ENCODE data around the gene SLC1A2. TPM values are rescaled to one million over a fixed set of nuclear protein-coding genes. Genes with fewer than 3 reads are reported as not detected.

SLC1A2 gene
- total and polyA plus RNA-seq, 4 donors: 0.35 to 17.0 (median 1.1) TPM

DNA sequence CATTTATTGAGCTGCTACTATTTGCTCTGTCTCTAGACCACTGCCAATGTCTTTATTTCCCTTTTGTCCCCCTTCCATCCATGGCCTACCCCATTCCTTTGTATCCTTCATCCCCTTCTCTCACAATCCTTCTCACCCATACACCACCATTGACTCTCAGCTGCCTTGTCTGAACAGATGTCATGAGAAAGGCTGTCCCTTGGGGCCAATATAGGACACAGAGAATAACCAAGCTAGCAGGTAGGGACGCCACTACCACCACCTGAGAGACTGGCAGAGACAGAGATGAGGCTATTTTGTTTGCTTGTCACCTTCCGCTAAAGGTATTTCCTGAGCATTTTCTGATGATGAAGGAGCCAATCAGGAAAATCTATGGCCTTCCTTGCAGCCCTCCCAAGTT lies 141.5 kb downstream of the SLC1A2 start:
- TF ChIP-seq, protein P1, sequence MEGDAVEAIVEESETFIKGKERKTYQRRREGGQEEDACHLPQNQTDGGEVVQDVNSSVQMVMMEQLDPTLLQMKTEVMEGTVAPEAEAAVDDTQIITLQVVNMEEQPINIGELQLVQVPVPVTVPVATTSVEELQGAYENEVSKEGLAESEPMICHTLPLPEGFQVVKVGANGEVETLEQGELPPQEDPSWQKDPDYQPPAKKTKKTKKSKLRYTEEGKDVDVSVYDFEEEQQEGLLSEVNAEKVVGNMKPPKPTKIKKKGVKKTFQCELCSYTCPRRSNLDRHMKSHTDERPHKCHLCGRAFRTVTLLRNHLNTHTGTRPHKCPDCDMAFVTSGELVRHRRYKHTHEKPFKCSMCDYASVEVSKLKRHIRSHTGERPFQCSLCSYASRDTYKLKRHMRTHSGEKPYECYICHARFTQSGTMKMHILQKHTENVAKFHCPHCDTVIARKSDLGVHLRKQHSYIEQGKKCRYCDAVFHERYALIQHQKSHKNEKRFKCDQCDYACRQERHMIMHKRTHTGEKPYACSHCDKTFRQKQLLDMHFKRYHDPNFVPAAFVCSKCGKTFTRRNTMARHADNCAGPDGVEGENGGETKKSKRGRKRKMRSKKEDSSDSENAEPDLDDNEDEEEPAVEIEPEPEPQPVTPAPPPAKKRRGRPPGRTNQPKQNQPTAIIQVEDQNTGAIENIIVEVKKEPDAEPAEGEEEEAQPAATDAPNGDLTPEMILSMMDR (IDR thresholded peaks at IDR 0.05; ENCODE audit: control extremely low read depth, extremely low read depth): no peak
- no peaks in the 10 kb centered on the region for H3K36me3 ChIP-seq (ENCODE audit: control insufficient read depth in 4 of 4, insufficient read depth in 4 of 4, low read length in 4 of 4)
- no peaks in the 10 kb centered on the region for H3K27me3 ChIP-seq (ENCODE audit: control insufficient read depth in 3 of 3, insufficient read depth in 3 of 3, low read length in 2 of 3)
- DNase-seq (no peak), ATAC-seq (ENCODE audit: insufficient read depth, low FRiP score) (no peak)
- H3K9ac ChIP-seq (ENCODE audit: insufficient read depth in 1 of 2, low read length in 2 of 2): no peak overlapping the region
- no peak overlapping the region for H3K4me3 ChIP-seq
- H3K4me1 ChIP-seq (ENCODE audit: control insufficient read depth in 5 of 5, insufficient read depth in 5 of 5, low read length in 5 of 5): peaks cover 0 to 2% (median 0%) of the 10 kb centered on the region in 5 donors
- H3K9me3 ChIP-seq (ENCODE audit: control insufficient read depth in 4 of 4, insufficient read depth in 3 of 4, low read length in 3 of 4): no peaks in the 10 kb centered on the region
- H3K27ac ChIP-seq (ENCODE audit: low read depth in 1 of 2, low read length in 1 of 2): no peak overlapping the region
- WGBS, 2 donors: 93 to 97% methylated on average over 2 of the region's 2 CpGs

DNA sequence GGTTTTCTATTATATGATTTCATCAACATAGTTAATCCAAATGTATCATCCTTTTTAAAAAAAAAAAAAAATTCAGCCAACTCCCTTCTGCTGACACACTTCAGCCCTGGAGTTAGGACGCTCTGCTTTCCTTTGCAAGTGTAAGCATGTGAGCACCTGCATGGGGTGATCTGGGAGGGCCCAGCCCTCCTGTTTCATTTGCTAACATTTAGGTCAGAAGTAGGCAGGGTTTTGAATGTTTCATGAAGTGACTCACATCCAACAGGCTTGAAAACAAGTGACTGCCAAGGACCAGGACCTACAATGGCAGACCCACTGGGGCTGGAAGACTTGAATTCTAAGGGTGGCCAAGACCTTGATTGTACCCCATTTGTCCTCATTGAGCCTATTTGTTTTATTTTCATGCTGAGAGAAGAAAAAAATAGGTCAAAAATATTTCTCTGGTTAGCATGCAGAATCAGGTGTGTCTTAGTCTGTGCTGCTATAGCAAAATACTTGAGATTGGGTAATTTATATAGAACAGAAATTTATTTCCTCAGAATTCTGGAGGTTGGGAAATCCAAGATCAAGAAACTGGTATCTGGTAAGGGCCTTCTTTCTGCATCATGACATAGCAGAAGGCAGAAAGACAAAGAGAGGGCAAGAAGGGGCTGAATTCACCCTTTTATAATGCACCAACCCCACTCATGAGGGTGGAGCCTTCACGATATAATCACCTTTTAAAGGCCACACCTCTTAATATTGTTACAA lies 142.8 kb downstream of the SLC1A2 start:
- Histone ChIP-seq H3K27ac (ENCODE audit: low read depth in 1 of 2, low read length in 1 of 2) (peak overlapping the region in 1 of 2 donors; percentile 53), H3K4me1 (ENCODE audit: control insufficient read depth in 5 of 5, insufficient read depth in 5 of 5, low read length in 5 of 5) (peaks cover 0 to 2% (median 0%) of the 10 kb centered on the region in 5 donors), H3K9me3 (ENCODE audit: control insufficient read depth in 4 of 4, insufficient read depth in 3 of 4, low read length in 3 of 4) (no peaks in the 10 kb centered on the region), H3K4me3 (no peak overlapping the region), H3K27me3 (ENCODE audit: control insufficient read depth in 3 of 3, insufficient read depth in 3 of 3, low read length in 2 of 3) (no peaks in the 10 kb centered on the region), H3K36me3 (ENCODE audit: control insufficient read depth in 4 of 4, insufficient read depth in 4 of 4, low read length in 4 of 4) (no peaks in the 10 kb centered on the region), H3K9ac (ENCODE audit: insufficient read depth in 1 of 2, low read length in 2 of 2) (no peak overlapping the region)
- TF ChIP-seq, protein P1 (IDR thresholded peaks at IDR 0.05; ENCODE audit: control extremely low read depth, extremely low read depth): no peak
- ATAC-seq (ENCODE audit: insufficient read depth, low FRiP score) (peak; percentile 70), DNase-seq (no peak)
- WGBS, 2 donors: 73 to 90% methylated on average over 2 of the region's 2 CpGs

DNA sequence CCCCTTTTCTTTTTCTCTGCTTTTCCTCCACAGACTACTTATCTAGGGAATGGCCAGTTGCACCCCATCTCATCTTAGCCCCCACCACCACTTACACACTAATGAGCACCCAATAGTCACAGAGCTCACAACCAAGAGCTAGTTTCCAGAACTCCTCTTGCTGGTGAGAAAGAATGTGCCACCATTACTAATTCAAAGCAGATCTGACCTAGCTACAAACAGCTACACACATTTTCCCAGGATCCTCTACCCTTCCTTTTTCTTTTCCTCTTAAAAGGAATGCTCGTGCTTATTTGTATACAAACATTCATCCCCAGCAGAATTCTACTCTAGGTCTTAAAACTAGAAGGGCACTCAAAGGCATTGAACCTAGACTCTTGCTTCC lies 143.6 kb downstream of the SLC1A2 start:
- Histone ChIP-seq H3K36me3 (ENCODE audit: control insufficient read depth in 4 of 4, insufficient read depth in 4 of 4, low read length in 4 of 4) (no peaks in the 10 kb centered on the region), H3K4me3 (no peak overlapping the region), H3K27me3 (ENCODE audit: control insufficient read depth in 3 of 3, insufficient read depth in 3 of 3, low read length in 2 of 3) (no peaks in the 10 kb centered on the region), H3K27ac (ENCODE audit: low read depth in 1 of 2, low read length in 1 of 2) (peak overlapping the region in 1 of 2 donors; percentile 68), H3K9me3 (ENCODE audit: control insufficient read depth in 4 of 4, insufficient read depth in 3 of 4, low read length in 3 of 4) (no peaks in the 10 kb centered on the region), H3K4me1 (ENCODE audit: control insufficient read depth in 5 of 5, insufficient read depth in 5 of 5, low read length in 5 of 5) (peaks cover 0 to 2% (median 0%) of the 10 kb centered on the region in 5 donors), H3K9ac (ENCODE audit: insufficient read depth in 1 of 2, low read length in 2 of 2) (no peak overlapping the region)
- TF ChIP-seq, protein P1 (IDR thresholded peaks at IDR 0.05; ENCODE audit: control extremely low read depth, extremely low read depth): no peak
- WGBS, 2 donors: 40 to 88% methylated on average over 1 of the region's 1 CpG
- ATAC-seq (ENCODE audit: insufficient read depth, low FRiP score): no peak
- DNase-seq: no peak

Measured in lung (tissue), 12 donors.